ENCODE data around the gene PRUNE2. TPM values are rescaled to one million over a fixed set of nuclear protein-coding genes. Genes with fewer than 3 reads are reported as not detected.

The PRUNE2 gene
- total RNA-seq, 2 experiments from 2014 or later, result 0.83 to 1.0 TPM

DNA sequence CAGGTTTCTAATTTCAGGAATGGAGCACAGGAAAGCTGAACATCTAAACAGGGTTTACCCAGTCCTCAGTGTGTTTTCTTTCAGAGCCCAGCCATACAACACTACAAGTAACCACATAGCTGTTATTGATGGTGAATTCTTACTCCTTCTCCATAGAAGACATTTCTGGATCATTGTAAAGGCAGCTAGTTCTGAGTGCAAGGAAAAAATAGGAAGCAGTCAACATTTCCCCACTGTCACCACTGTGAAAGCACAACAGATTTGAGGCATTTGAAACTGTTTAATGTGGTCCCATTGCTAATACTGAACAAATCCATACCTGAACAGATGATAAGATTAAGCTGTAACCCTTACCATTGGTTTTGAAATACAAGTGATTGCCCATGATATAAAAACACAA lies 286.7 kb downstream of the PRUNE2 start:
- Mint-ChIP-seq H3K36me3 (ENCODE audit: low read depth) (no peaks in the 10 kb centered on the region), H3K27ac (no peak overlapping the region), H3K4me1 (peaks cover 15% of the 10 kb centered on the region), H3K9me3 (no peaks in the 10 kb centered on the region), H3K4me3 (no peak overlapping the region), H3K27me3 (peaks cover 17% of the 10 kb centered on the region)
- ChIA-PET POLR2A (no interaction called here), CTCF (no interaction called here)
- DNase-seq, result no peak

DNA sequence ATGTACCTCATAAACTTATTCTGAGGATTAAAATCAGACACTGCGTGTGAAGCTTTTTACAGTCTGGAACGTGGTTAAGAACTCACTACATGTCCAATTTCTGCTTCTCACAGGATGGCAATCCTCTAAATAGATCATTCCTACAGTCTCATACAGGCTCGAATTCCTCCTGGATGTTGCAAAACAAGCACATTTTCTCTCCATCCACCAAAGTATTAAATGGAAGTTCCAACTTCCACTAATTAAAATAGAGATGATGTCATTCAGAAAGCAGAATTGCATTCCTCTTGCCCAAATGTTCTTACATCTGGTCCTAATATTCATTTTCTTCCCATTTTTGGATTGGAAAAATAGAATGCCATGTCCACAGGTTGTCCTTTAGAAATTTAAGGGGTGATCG lies 287.2 kb downstream of the PRUNE2 start:
- POLR2A ChIA-PET, result no interaction called here
- Mint-ChIP-seq H3K36me3 (ENCODE audit: low read depth) (no peaks in the 10 kb centered on the region), H3K4me3 (no peak overlapping the region), H3K4me1 (peaks cover 15% of the 10 kb centered on the region), H3K27me3 (peaks cover 17% of the 10 kb centered on the region), H3K9me3 (no peaks in the 10 kb centered on the region), H3K27ac (no peak overlapping the region)
- no peak for DNase-seq
- CTCF ChIA-PET, result no interaction called here

DNA sequence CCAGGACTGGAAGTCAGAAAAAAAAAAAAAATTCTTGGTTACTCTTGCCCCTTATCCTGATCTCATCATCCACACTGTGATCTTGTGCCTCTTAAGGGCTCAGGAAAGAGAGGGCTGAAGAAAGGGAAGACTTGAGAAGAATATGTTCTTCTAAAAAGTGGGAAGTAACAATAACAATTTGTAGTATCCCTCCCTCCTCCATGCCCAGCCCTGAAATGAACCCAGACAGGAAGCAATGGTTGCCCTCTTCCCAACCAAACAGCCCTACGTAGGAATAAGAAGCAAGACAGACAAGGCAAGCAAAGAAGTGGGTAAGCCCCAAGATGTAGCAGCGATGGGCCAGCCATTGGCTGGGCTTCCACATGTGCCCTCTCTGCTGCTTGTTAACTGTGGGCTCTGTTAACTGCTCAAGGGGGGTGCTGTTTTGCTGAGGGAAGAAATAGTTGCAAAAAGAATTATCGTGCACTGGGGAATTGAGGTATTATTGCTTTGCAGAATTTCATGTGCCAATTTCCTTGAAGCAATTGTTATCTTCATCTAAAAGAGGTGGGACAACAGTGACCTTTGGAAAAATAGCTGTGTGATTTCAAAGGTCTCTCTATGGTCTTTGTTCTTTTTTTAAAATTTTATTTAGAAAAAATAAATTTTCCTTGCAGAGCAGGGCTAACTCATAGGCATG lies 288.3 kb downstream of the PRUNE2 start:
- H3K27ac Mint-ChIP-seq, result no peak overlapping the region
- no peak for DNase-seq
- H3K27me3 Mint-ChIP-seq, result peaks cover 17% of the 10 kb centered on the region
- CTCF ChIA-PET, result no interaction called here
- H3K4me3 Mint-ChIP-seq, result no peak overlapping the region
- peaks cover 15% of the 10 kb centered on the region for H3K4me1 Mint-ChIP-seq
- POLR2A ChIA-PET, result no interaction called here
- H3K36me3 Mint-ChIP-seq (ENCODE audit: low read depth), result no peaks in the 10 kb centered on the region
- H3K9me3 Mint-ChIP-seq, result no peaks in the 10 kb centered on the region

DNA sequence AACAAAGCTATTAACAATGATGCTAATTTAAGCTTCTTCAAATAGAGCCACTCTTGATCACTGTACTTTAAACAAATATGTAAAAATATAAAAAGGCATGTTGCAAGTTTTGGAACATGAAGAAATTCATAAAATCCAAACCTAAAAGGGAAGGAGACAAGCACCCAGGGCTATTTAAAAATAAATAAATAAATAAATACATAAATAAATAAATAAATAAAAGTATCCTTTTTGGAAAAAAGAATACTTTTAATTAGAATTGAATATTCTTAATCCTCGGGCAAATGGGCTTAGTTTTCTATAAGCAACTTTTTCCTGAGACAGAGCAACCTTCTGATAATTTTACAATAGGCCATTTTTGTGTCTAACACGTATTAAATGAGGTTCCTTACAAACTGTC lies 289.1 kb downstream of the PRUNE2 start:
- Mint-ChIP-seq H3K9me3 (no peaks in the 10 kb centered on the region), H3K36me3 (ENCODE audit: low read depth) (no peaks in the 10 kb centered on the region), H3K27ac (no peak overlapping the region), H3K27me3 (peaks cover 17% of the 10 kb centered on the region), H3K4me3 (no peak overlapping the region), H3K4me1 (peaks cover 15% of the 10 kb centered on the region)
- CTCF ChIA-PET, result no interaction called here
- DNase-seq, result no peak
- POLR2A ChIA-PET, result no interaction called here

DNA sequence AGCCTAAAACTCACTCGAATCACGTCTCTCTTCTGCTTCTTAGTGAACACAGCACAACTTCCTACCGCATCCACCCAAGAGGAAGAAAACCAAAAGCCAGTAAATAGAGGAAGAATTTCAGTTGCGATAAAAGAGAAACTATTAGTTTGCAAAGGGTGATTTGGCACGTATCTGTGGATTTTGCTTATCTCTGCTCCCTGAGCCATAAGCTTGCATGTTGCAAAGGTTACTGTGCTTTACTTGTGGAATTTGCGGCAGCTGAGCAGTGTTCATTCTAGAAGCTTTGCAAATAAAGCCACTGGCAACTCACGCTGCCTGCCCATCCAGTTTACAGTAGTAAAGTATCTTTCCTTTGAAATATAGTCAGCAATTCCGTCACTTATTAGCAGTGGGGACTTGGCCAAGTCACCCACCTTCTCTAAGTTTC lies 290.7 kb downstream of the PRUNE2 start:
- no peak overlapping the region for H3K4me3 Mint-ChIP-seq

DNA sequence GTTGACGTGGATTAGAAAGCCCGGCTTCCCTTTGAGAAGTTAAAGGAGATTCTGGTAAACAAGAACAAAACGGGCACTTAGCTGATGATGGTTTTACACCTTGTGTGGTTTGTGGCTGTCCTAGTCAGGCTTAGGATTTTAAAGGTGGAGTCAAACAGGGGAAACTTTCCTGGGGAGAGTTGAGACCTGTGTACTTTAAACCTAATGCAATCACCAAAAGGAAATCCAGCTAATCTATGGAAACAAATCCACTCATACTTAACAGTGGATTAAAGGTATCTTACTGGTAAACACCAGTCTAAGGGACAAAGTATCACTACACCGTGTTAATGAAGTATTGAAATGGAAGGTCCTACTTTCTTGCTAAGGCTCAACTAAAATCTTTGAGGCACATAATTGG lies 291.9 kb downstream of the PRUNE2 start:
- Mint-ChIP-seq H3K4me1 (peaks cover 13% of the 10 kb centered on the region), H3K4me3 (no peak overlapping the region), H3K27ac (no peak overlapping the region), H3K27me3 (peaks cover 11% of the 10 kb centered on the region), H3K36me3 (ENCODE audit: low read depth) (no peaks in the 10 kb centered on the region), H3K9me3 (no peaks in the 10 kb centered on the region)
- POLR2A ChIA-PET, result no interaction called here
- CTCF ChIA-PET, result interaction anchor here (1.4 kb wide), 1 partner anchor 90 kb away, joined by 4 read pairs; no protein-coding TSS in a partner anchor
- no peak for DNase-seq

More for the DNA sequence above, 290.7 kb downstream of the PRUNE2 start:
- Mint-ChIP-seq H3K9me3 (no peaks in the 10 kb centered on the region), H3K27ac (no peak overlapping the region), H3K4me1 (peaks cover 13% of the 10 kb centered on the region), H3K27me3 (peaks cover 11% of the 10 kb centered on the region), H3K36me3 (ENCODE audit: low read depth) (no peaks in the 10 kb centered on the region)
- CTCF ChIA-PET, result interaction anchor here (0.6 to 1.4 kb wide), 2 partner anchors 20 to 88 kb away, joined by 4 read pairs; no protein-coding TSS in a partner anchor
- POLR2A ChIA-PET, result no interaction called here
- no peak for DNase-seq

DNA sequence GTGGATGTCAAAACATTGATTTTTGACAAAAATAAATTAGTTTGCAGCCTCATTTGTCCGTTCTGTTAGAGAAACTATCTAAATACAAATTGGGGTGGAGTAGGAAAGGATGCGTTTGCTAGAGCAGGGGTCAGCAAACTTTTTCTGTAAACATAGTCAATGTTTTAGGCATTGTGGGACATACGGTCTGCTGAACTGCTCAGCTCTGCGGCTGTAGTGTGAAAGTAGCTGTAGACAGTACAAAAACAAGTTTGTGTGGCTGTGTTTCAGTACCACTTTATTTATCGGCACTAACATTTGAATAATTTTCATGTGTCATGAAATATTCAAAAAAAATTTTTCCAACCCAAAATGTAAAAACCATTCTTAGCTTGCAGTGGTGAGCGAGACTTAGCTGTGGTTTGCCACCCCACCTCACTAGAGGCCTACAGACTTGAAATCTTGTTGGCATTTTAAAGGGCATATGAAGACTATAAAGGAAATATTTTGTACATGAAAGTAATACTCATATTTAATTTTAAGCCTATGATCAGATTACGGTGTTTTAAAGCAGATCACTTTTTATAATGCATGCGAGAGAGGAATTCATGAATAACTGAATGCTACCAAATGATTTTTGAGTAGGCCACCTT lies 292.6 kb downstream of the PRUNE2 start:
- Mint-ChIP-seq H3K4me3 (no peak overlapping the region), H3K27me3 (peaks cover 10% of the 10 kb centered on the region), H3K27ac (no peak overlapping the region), H3K9me3 (no peaks in the 10 kb centered on the region), H3K36me3 (ENCODE audit: low read depth) (no peaks in the 10 kb centered on the region), H3K4me1 (peaks cover 13% of the 10 kb centered on the region)
- ChIA-PET POLR2A (no interaction called here), CTCF (no interaction called here)
- no peak for DNase-seq

DNA sequence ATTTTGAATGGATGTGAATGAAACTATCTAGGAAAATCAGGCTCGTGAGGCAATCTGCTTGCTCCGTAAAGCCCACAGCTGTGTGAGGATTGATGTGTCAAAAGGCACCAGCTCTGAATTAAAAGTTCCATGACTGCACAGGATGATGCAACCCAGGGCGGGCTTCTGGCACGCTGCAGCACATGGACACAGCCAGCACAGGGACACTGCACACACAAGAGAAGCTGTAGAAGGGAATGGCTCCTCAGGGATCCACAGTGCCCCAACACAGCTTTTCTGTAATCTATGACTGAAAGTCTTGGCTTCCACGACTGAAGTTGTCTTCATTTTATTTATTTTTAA lies 295.9 kb downstream of the PRUNE2 start:
- H3K27ac Mint-ChIP-seq, result no peak overlapping the region
- POLR2A ChIA-PET, result no interaction called here
- CTCF ChIA-PET, result no interaction called here
- H3K4me1 Mint-ChIP-seq, result peaks cover 4% of the 10 kb centered on the region
- no peaks in the 10 kb centered on the region for H3K9me3 Mint-ChIP-seq
- H3K4me3 Mint-ChIP-seq, result no peak overlapping the region
- H3K27me3 Mint-ChIP-seq, result peaks cover 6% of the 10 kb centered on the region
- H3K36me3 Mint-ChIP-seq (ENCODE audit: low read depth), result no peaks in the 10 kb centered on the region
- DNase-seq, result no peak

DNA sequence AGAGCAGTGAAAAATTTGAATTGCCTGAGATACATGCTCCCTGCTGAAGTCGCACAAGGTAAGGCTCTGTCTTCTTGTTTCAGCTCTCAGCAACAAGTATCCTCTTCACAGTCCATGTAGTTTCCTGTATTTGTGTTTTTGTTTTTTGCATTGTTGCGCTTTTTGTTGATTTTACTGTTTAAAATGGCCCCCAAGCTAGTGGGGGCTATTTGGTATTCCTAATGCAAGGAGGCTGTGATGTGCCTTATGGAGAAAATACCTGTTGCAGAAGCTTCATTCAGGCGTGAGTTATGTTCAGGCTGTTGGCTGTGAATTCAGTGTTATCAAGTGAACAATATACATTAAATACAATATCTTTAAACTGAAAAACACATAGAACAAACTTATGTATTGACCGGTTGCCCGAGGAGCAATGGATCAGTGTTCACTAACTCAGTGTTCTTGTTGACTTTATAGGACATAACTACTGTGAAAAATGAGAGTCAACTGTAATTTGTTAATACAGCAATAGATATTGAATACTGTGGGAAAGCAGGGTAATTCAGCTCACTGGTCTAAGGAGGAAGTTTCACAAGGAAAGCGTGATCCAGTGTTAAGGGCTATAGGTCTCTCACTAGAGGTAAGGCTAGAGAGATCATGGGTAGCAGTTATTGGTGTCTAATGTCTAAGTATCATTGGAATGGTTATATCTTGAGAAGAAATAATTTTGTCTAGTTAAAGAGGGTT lies 296.5 kb downstream of the PRUNE2 start:
- no peak overlapping the region for H3K27ac Mint-ChIP-seq
- H3K27me3 Mint-ChIP-seq, result peaks cover 2% of the 10 kb centered on the region
- H3K36me3 Mint-ChIP-seq (ENCODE audit: low read depth), result no peaks in the 10 kb centered on the region
- DNase-seq, result no peak
- ChIA-PET CTCF (no interaction called here), POLR2A (no interaction called here)
- peaks cover 2% of the 10 kb centered on the region for H3K4me1 Mint-ChIP-seq
- no peak overlapping the region for H3K4me3 Mint-ChIP-seq
- no peaks in the 10 kb centered on the region for H3K9me3 Mint-ChIP-seq

DNA sequence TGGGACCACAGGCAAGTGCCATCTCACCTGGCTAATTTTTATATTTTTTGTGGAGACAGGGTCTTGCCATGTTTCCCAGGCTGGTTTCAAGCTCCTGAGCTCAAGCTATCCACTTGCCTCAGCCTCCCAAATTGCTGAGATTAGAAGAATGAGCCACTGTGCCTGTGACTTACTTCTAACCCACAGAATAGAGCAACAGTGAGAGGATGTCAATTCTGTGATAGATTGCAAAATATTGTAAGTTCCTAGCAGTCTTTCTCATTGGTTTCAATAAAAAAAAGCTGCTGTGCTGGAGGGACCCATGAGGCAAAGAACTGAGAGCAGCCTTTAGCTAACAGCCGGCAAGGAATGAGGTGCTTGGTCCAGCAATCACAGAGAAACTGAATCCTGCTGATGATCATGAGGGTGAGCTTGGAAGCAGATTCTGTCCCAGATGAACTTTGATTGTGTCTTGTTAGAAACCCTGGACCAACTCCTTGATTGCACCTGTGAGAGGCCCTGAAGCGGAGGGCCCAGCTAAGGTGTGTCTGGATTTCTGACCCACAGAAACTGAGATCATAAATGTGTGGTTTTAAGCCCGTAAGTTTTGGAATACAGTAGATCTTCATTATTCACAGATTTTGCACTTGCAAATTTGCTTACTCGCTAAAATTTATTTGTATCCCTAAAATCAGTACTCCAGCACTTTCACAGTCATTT lies 297.2 kb downstream of the PRUNE2 start:
- H3K4me3 Mint-ChIP-seq, result no peak overlapping the region
- ChIA-PET POLR2A (no interaction called here), CTCF (no interaction called here)
- H3K27ac Mint-ChIP-seq, result no peak overlapping the region
- no peaks in the 10 kb centered on the region for H3K36me3 Mint-ChIP-seq (ENCODE audit: low read depth)
- no peaks in the 10 kb centered on the region for H3K9me3 Mint-ChIP-seq
- peaks cover 2% of the 10 kb centered on the region for H3K27me3 Mint-ChIP-seq
- H3K4me1 Mint-ChIP-seq, result peaks cover 4% of the 10 kb centered on the region
- DNase-seq, result no peak

DNA sequence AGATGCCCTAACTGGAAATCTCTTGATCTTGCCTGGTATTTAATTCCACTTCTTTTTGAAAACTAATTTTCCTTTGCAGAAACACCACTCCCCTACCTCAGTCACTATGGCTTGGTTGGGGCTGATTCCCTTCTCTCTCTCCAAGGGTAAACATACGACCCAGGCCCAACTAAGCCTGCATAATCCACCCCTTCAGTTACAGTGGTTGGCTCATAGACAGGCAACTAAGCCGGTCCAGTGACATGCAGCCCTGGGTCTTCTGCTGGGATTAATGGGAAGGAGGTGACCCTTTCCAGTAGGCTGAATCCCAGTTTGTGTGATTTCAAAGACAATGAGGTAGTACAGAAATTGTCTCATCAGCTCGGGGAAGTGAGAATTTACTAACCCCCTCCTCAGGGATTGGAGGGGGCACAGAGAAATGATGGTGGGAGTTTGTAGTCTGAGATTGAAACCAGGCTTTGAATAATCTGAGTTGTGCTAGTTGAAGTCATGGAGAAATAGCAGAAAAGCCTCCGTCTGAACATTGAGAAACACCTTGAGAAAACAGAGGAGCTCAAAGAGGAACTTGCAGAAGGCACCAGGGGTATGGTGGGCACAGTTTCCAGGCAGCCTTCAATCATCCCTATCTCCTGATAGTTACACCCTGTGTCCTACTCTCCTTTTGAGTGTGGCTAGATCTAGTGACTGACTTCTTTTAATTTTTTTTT lies 298.0 kb downstream of the PRUNE2 start:
- peaks cover 6% of the 10 kb centered on the region for H3K4me1 Mint-ChIP-seq
- H3K4me3 Mint-ChIP-seq, result no peak overlapping the region
- no peak overlapping the region for H3K27ac Mint-ChIP-seq
- POLR2A ChIA-PET, result no interaction called here
- no peaks in the 10 kb centered on the region for H3K9me3 Mint-ChIP-seq
- DNase-seq, result no peak
- CTCF ChIA-PET, result no interaction called here
- no peaks in the 10 kb centered on the region for H3K36me3 Mint-ChIP-seq (ENCODE audit: low read depth)
- peaks cover 2% of the 10 kb centered on the region for H3K27me3 Mint-ChIP-seq

DNA sequence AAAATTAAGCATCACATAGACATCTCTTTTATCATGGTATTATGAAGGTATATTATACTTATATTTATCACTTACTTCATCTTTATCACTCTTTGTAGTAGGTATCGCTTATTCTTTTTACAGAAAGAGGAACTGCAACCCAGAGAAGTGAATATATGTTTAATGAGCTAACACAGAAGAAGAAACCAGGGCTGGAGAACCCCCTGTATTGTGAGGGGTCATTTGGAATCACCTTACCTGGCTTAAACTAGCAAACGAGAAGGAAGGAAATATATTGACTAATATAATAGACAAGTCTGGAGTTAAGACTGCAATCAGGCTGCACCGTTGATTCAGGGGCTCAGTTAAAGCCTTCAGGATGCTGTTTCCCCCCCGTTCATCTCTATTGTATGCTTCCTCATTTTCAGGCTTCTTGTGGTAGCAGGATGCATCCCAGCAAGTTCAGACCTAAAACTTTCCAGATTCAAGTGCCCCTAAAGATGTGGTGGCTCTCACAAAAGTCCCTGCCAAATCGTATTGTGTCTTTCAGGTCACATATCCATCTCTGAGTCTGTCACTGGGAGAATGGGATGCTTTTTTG lies 300.5 kb downstream of the PRUNE2 start:
- POLR2A ChIA-PET, result no interaction called here
- Mint-ChIP-seq H3K27ac (no peak overlapping the region), H3K4me3 (no peak overlapping the region)

More for the DNA sequence above, 300.5 kb downstream of the PRUNE2 start:
- Mint-ChIP-seq H3K27me3 (peaks cover 2% of the 10 kb centered on the region), H3K9me3 (no peaks in the 10 kb centered on the region), H3K36me3 (ENCODE audit: low read depth) (no peaks in the 10 kb centered on the region), H3K4me1 (peaks cover 4% of the 10 kb centered on the region)
- CTCF ChIA-PET, result no interaction called here
- DNase-seq, result no peak

All from activated CD4-positive, alpha-beta memory T cell treated with anti-CD3 and anti-CD28 coated beads, Interleukin-2, amount 10 ng/mL, durations not matched to agents 7 days and 5 days (primary cell).